T-cell (primary cell): ENCODE data around the gene ANKRD60. TPM values are rescaled to one million over a fixed set of nuclear protein-coding genes. Genes with fewer than 3 reads are reported as not detected.

Source experiments
- ATAC-seq, 4 experiments: fragments of 200-7000 bp in 3 of 4; fragments of 150-1000 bp in 1 of 4; cut with Tn5 transposase; replicated peaks in 1 of 4; 1 replicate in 3 of 4; 2 replicates in 1 of 4; pipeline ENCODE4 v1.10.0; 2021; ENCODE audit warnings: moderate library complexity in 3 of 4, mild to moderate bottlenecking in 2 of 4, moderate number of reproducible peaks in 1 of 4
- CTCF ChIA-PET, 2 donors: fragments of 300-600 bp; sonication (Branson Sonifier 250); formaldehyde crosslinking; loops; one replicate each; lab custom pipeline; 2022; ENCODE audit warnings: antibody characterized with exemption in 2 of 2; lab: Charles Lee
- POLR2A ChIA-PET, 2 donors: fragments of 300-600 bp; sonication (Branson Sonifier 250); formaldehyde crosslinking; loops; one replicate each; lab custom pipeline; 2022; ENCODE audit warnings: antibody characterized with exemption in 2 of 2; lab: Charles Lee
- DNase-seq, 35 experiments: peaks; one replicate each; pipeline versions ENCODE4 v3.0.0 to v3.0.0-alpha.2; 2013 to 2023
- H3K27ac ChIP-seq: one replicate; pipeline ENCODE4 v1.5.1; 2013; ENCODE audit warnings: low read length
- H3K27me3 ChIP-seq, 2 experiments: replicated peaks in 1 of 2; 1 replicate in 1 of 2; 2 replicates in 1 of 2; pipeline versions ENCODE4 v1.6.1 to v1.7.0; 2013; ENCODE audit warnings: low read length in 1 of 2, mixed read lengths in 1 of 2; ENCODE audit not compliant: control insufficient read depth in 2 of 2, insufficient read depth in 2 of 2; ENCODE audit errors: extremely low read depth in 1 of 2
- H3K36me3 ChIP-seq, 2 donors: 1 replicate in 1 of 2; 2 replicates in 1 of 2; pipeline versions ENCODE4 v1.6.1 to v1.7.0; 2013; ENCODE audit warnings: low read length in 1 of 2; ENCODE audit not compliant: control insufficient read depth in 2 of 2, insufficient read depth in 1 of 2; ENCODE audit errors: extremely low read depth in 1 of 2
- H3K4me1 ChIP-seq, 2 experiments: 1 replicate in 1 of 2; 2 replicates in 1 of 2; pipeline versions ENCODE4 v1.6.1 to v1.7.0; 2013; ENCODE audit warnings: low read length in 2 of 2, mixed read lengths in 1 of 2; ENCODE audit not compliant: insufficient read depth in 2 of 2, control insufficient read depth in 1 of 2; ENCODE audit errors: extremely low read depth in 1 of 2
- H3K4me3 ChIP-seq, 2 donors: 1 replicate in 1 of 2; 2 replicates in 1 of 2; pipeline versions ENCODE4 v1.5.1 to v1.7.0; 2013; ENCODE audit warnings: mild to moderate bottlenecking in 2 of 2, low read length in 1 of 2, moderate library complexity in 1 of 2; ENCODE audit not compliant: control insufficient read depth in 1 of 2; ENCODE audit errors: extremely low read depth in 1 of 2
- H3K9me3 ChIP-seq: 2 replicates; pipeline ENCODE4 v1.7.0; 2013
- H3K27ac Mint-ChIP-seq, 2 donors: one replicate each; pipeline ENCODE4 v1.8.0; 2020 to 2021; ENCODE audit warnings: mild to moderate bottlenecking in 2 of 2, mixed read lengths in 2 of 2
- H3K27me3 Mint-ChIP-seq, 2 donors: one replicate each; pipeline ENCODE4 v1.8.0; 2021 to 2022; ENCODE audit warnings: mixed read lengths in 2 of 2
- H3K36me3 Mint-ChIP-seq: one replicate; pipeline ENCODE4 v1.8.0; 2021; ENCODE audit warnings: mixed read lengths
- H3K4me1 Mint-ChIP-seq, 3 donors: one replicate each; pipeline ENCODE4 v1.8.0; 2020 to 2022; ENCODE audit warnings: mixed read lengths in 3 of 3, mild to moderate bottlenecking in 1 of 3
- H3K4me3 Mint-ChIP-seq, 3 donors: one replicate each; pipeline ENCODE4 v1.8.0; 2020 to 2022; ENCODE audit warnings: mild to moderate bottlenecking in 3 of 3, mixed read lengths in 3 of 3, moderate library complexity in 3 of 3
- H3K9me3 Mint-ChIP-seq, 3 donors: one replicate each; pipeline ENCODE4 v1.8.0; 2020 to 2022; ENCODE audit warnings: mixed read lengths in 3 of 3
- WGBS: methylation state at CpG from one replicate; pipeline ENCODE4 v1.1.5; 2013; ENCODE audit warnings: missing lambda C conversion rate; ENCODE audit not compliant: insufficient coverage; 5-methylcytosine and 5-hydroxymethylcytosine counted together
- total RNA-seq, 35 experiments: library from RNA in 6 of 35; stranded (reverse) in 6 of 35; fragments of 120-200 nt in 1 of 35; gene quantifications; one replicate each; pipeline versions ENCODE4 v1.2.1 to v1.2.4 and lab custom pipeline; 2013 to 2026

ANKRD60 gene
- total RNA-seq, 5 donors from 2014 or later (not counting 1 experiment from before 2014, with no cell fraction given) = 0.82 TPM; not detected in 4

DNA sequence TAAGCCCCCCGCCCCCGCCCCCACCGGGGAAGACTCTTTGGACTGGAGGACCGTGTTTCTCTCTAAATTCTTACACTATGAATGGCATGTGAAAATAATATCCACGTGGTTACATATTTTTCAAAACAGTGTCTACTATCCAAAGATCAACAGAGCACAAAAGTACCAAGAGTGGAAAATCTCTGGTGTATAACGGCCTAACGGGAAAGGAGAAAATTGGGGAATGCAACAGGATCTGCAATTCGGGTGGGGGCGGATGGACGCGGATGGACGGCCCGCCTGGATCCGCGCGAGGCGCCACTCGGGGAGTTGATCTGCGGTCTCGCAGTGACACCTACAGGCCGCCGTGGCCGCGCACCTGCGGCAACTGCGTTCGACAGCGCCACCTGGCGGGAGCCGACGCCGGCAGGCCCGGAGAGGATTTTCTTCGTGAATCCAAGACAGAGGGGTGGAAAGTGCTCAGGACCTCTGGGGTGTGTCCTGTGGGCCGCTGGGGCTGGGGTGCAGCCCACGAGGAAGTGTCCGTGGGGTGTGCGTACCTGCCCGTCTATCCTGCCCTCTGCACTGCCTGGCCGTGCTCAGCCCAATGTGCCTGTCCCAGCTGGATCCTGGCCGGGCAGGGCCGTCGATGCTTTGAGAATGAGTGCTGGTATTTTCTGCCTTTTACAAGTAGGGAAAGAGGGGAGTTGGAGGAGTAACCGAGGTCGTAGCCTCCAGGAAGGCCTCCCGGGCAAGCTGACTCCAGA is 18.6 kb downstream of the ANKRD60 start:
- ATAC-seq (peak; percentile 85 to 86 (median 85)), DNase-seq (peak; percentile 49 to 93 (median 83))
- Mint-ChIP-seq H3K4me3 (no peak overlapping the region), H3K4me1 (peaks cover 0 to 6% (median 4%) of the 10 kb centered on the region in 3 donors), H3K36me3 (no peaks in the 10 kb centered on the region), H3K27me3 (peaks cover 11 to 18% of the 10 kb centered on the region in 2 donors), H3K9me3 (no peaks in the 10 kb centered on the region), H3K27ac (peak overlapping the region; percentile 4 to 72)
- Histone ChIP-seq H3K4me3 (no peak overlapping the region), H3K27ac (peak overlapping the region; percentile 20), H3K27me3 (peaks cover 4 to 29% of the 10 kb centered on the region in 2 experiments), H3K36me3 (no peaks in the 10 kb centered on the region), H3K4me1 (peaks cover 0 to 7% of the 10 kb centered on the region in 2 experiments), H3K9me3 (no peaks in the 10 kb centered on the region)
- 2% methylated on average over 30 of the region's 46 CpGs for WGBS
- CTCF ChIA-PET = interaction anchor here (0.5 to 0.9 kb wide), 6 partner anchors 11 to 712 kb away, joined by 3 to 7 read pairs (median 4); no protein-coding TSS in a partner anchor
- POLR2A ChIA-PET = no interaction called here

GRCh38 chr20:58208944-58209343 is 19.5 kb downstream of the ANKRD60 start:
- Mint-ChIP-seq H3K9me3 (no peaks in the 10 kb centered on the region), H3K27me3 (peaks cover 8 to 14% of the 10 kb centered on the region in 2 donors), H3K4me3 (no peak overlapping the region), H3K4me1 (peaks cover 0 to 6% (median 4%) of the 10 kb centered on the region in 3 donors), H3K36me3 (no peaks in the 10 kb centered on the region), H3K27ac (no peak overlapping the region)
- no peak overlapping the region for H3K4me3 ChIP-seq
- ATAC-seq = peak in 1 of 4 experiments; percentile 24
- H3K36me3 ChIP-seq = no peaks in the 10 kb centered on the region
- no peak overlapping the region for H3K27ac ChIP-seq
- H3K9me3 ChIP-seq = no peaks in the 10 kb centered on the region
- peak in 1 of 35 experiments; percentile 10 for DNase-seq
- WGBS = 80% methylated on average over 4 of the region's 8 CpGs
- H3K27me3 ChIP-seq = peaks cover 4 to 22% of the 10 kb centered on the region in 2 experiments
- peaks cover 0 to 7% of the 10 kb centered on the region in 2 experiments for H3K4me1 ChIP-seq
- ChIA-PET POLR2A (no interaction called here), CTCF (interaction anchor here (0.6 to 1.3 kb wide), 3 partner anchors 23 to 711 kb away, joined by 3 to 4 read pairs (median 4); no protein-coding TSS in a partner anchor)

GRCh38 chr20:58205850-58206249 is 22.6 kb downstream of the ANKRD60 start:
- Histone ChIP-seq H3K36me3 (no peaks in the 10 kb centered on the region), H3K4me3 (no peak overlapping the region), H3K27ac (no peak overlapping the region), H3K27me3 (peaks cover 3 to 23% of the 10 kb centered on the region in 2 experiments), H3K9me3 (no peaks in the 10 kb centered on the region), H3K4me1 (peaks cover 0 to 7% of the 10 kb centered on the region in 2 experiments)
- H3K9me3 Mint-ChIP-seq = no peaks in the 10 kb centered on the region
- ChIA-PET CTCF (interaction anchor here in 1 of 2 donors (0.5 kb wide), 1 partner anchor 18 kb away, joined by 4 read pairs; no protein-coding TSS in a partner anchor), POLR2A (interaction anchor here in 1 of 2 donors (0.7 kb wide), 1 partner anchor 268 kb away, joined by 3 read pairs; no protein-coding TSS in a partner anchor)
- H3K4me1 Mint-ChIP-seq = peaks cover 0 to 6% (median 4%) of the 10 kb centered on the region in 3 donors
- H3K27me3 Mint-ChIP-seq = peaks cover 0 to 8% of the 10 kb centered on the region in 2 donors
- no peak overlapping the region for H3K27ac Mint-ChIP-seq
- DNase-seq (no peak), ATAC-seq (no peak)
- no peak overlapping the region for H3K4me3 Mint-ChIP-seq
- WGBS = 95% methylated on average over 20 of the region's 31 CpGs
- H3K36me3 Mint-ChIP-seq = no peaks in the 10 kb centered on the region

DNA sequence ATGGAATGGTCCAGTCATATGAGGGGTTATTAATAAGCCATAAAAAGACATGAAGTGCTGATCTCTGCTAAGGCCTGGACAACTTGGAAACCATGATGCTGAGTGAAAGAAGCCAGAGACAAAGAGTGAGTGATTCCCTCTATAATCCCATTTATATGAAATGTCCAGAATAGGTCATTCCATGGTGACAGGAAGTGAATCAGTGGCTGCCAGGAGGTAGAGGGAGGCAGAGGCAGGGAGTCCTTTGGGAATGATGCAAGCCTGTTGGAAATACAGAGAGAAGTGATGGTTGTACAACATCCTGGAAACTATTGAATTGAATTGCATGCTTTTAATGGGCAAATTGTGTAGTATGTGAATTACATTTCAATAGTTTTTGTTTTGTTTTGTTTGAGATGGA is 26.4 kb downstream of the ANKRD60 start:
- no peak overlapping the region for H3K27ac Mint-ChIP-seq
- no peaks in the 10 kb centered on the region for H3K9me3 ChIP-seq
- no peaks in the 10 kb centered on the region for H3K36me3 Mint-ChIP-seq
- H3K27me3 Mint-ChIP-seq = no peaks in the 10 kb centered on the region
- no peaks in the 10 kb centered on the region for H3K4me1 Mint-ChIP-seq
- H3K4me1 ChIP-seq = no peaks in the 10 kb centered on the region
- no peak overlapping the region for H3K4me3 ChIP-seq
- H3K9me3 Mint-ChIP-seq = no peaks in the 10 kb centered on the region
- no peaks in the 10 kb centered on the region for H3K36me3 ChIP-seq
- no peak for DNase-seq
- ATAC-seq = no peak
- peaks cover 3 to 21% of the 10 kb centered on the region in 2 experiments for H3K27me3 ChIP-seq
- no peak overlapping the region for H3K4me3 Mint-ChIP-seq
- ChIA-PET CTCF (interaction anchor here in 1 of 2 donors (0.7 kb wide), 1 partner anchor 81 kb away, joined by 6 read pairs; no protein-coding TSS in a partner anchor), POLR2A (no interaction called here)
- H3K27ac ChIP-seq = no peak overlapping the region

DNA sequence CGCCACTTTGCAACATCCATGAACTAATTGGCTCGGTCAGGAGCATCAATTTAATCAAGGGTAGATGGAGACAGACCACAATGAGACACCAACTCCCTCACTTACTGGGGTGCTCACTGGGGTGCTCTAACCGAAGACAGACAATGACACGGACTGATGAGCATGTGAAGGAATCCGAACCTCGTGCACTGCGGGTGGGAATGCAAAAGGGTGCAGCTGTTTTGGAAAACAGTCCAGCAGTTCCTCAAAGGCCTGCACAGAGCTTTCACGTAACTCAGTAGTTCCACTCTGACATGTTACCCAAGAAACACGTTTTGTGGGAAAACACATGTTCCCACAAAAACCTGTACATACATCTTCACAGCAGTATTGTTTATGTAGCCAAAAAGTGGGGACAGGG is 26.8 kb downstream of the ANKRD60 start:
- POLR2A ChIA-PET = no interaction called here
- CTCF ChIA-PET = no interaction called here

DNA sequence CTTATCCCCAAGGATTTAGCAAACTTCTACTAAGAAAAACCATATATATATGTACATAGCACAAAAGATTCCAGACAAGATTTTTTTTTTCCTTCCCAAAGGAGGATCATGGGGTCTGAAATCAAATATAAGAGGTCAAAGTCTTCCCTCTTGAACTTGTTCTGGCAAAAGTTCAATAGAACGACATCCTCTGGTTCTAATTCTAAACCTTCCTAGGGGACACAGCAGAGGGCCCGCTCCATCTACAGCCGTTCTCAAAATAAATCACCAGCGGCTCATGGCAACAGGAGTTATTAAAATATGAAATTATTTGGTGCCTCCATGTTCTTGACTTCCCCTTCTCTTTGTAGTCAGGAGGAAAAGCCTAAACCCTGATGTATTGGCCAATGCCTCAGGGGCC is 29.0 kb downstream of the ANKRD60 start:
- Histone ChIP-seq H3K4me1 (no peaks in the 10 kb centered on the region), H3K4me3 (no peak overlapping the region), H3K27ac (no peak overlapping the region), H3K27me3 (peaks cover 3 to 10% of the 10 kb centered on the region in 2 experiments), H3K9me3 (no peaks in the 10 kb centered on the region), H3K36me3 (no peaks in the 10 kb centered on the region)
- H3K27me3 Mint-ChIP-seq = no peaks in the 10 kb centered on the region
- H3K9me3 Mint-ChIP-seq = no peaks in the 10 kb centered on the region
- no peaks in the 10 kb centered on the region for H3K4me1 Mint-ChIP-seq
- no peak overlapping the region for H3K27ac Mint-ChIP-seq
- ChIA-PET POLR2A (no interaction called here), CTCF (no interaction called here)
- ATAC-seq (no peak), DNase-seq (no peak)
- no peaks in the 10 kb centered on the region for H3K36me3 Mint-ChIP-seq
- H3K4me3 Mint-ChIP-seq = no peak overlapping the region
- no CpG with 5 or more reads among the region's 4 CpGs for WGBS

More for the DNA sequence above, 26.8 kb downstream of the ANKRD60 start:
- DNase-seq (no peak), ATAC-seq (no peak)
- Histone ChIP-seq H3K4me1 (no peaks in the 10 kb centered on the region), H3K36me3 (no peaks in the 10 kb centered on the region), H3K4me3 (no peak overlapping the region), H3K9me3 (no peaks in the 10 kb centered on the region), H3K27ac (no peak overlapping the region), H3K27me3 (peaks cover 3 to 17% of the 10 kb centered on the region in 2 experiments)
- Mint-ChIP-seq H3K36me3 (no peaks in the 10 kb centered on the region), H3K4me1 (no peaks in the 10 kb centered on the region), H3K9me3 (no peaks in the 10 kb centered on the region), H3K27ac (no peak overlapping the region), H3K4me3 (no peak overlapping the region), H3K27me3 (no peaks in the 10 kb centered on the region)
- WGBS = 90% methylated on average over 6 of the region's 9 CpGs
